Head of caudate nucleus (tissue), 42 donors: ENCODE measurements around the gene BCAS3.
A peak's percentile ranks its signal among the peaks of the same experiment; 100 is the strongest.

ENCODE experiments used
- DNase-seq, 42 donors: peaks; one replicate each; pipeline versions ENCODE4 v3.0.0 to v3.0.0-alpha.2; 2020 to 2021; ENCODE audit warnings: mixed read lengths in 7 of 42
- intact Hi-C: fragments of 100-400 bp; cut with DNase I; formaldehyde crosslinking; loops from one replicate; pipeline ENCODE4 v1.15.0; 2022

The BCAS3 gene

GRCh38 chr17:61413661-61414126 is 736.0 kb downstream of the BCAS3 start:
- intact Hi-C loops: loop anchor here (5.0 kb wide), 2 partner anchors 139 to 654 kb away; partner anchors contain the start of gene MED13
- peak in 6 of 42 donors; percentile 5 to 35 (median 18) for DNase-seq

GRCh38 chr17:61414141-61414935 is 736.7 kb downstream of the BCAS3 start:
- DNase-seq: peak in 13 of 42 donors; percentile 1 to 43 (median 14)
- intact Hi-C loops: loop anchor here (5.0 kb wide), 2 partner anchors 138 to 653 kb away; partner anchors contain the start of gene MED13

- DNase-seq: peak in 5 of 42 donors; percentile 5 to 38 (median 13)
- intact Hi-C loops: loop anchor here (5.0 kb wide), 2 partner anchors 137 to 652 kb away; partner anchors contain the start of gene MED13
These were observed 737.2 kb downstream of the BCAS3 start for GRCh38 chr17:61414936-61415251.

GRCh38 chr17:61415374-61416210 is 737.9 kb downstream of the BCAS3 start:
- intact Hi-C loops: no loop called here

GRCh38 chr17:61416211-61416539 is 738.5 kb downstream of the BCAS3 start:
- DNase-seq: peak in 2 of 42 donors; percentile 8 to 9
- intact Hi-C loops: no loop called here

More at GRCh38 chr17:61415374-61416210, 737.9 kb downstream of the BCAS3 start:
- DNase-seq: peak in 10 of 42 donors; percentile 2 to 35 (median 16)

GRCh38 chr17:61416540-61417363 is 739.1 kb downstream of the BCAS3 start:
- intact Hi-C loops: no loop called here

GRCh38 chr17:61418449-61418848 is 740.8 kb downstream of the BCAS3 start:
- intact Hi-C loops: no loop called here
- DNase-seq: peak in 1 of 42 donors; percentile 22

More at GRCh38 chr17:61416540-61417363, 739.1 kb downstream of the BCAS3 start:
- DNase-seq: peak; percentile 46 to 88 (median 76)

- intact Hi-C loops: no loop called here
- peak in 1 of 42 donors; percentile 24 for DNase-seq
These were observed 741.9 kb downstream of the BCAS3 start for GRCh38 chr17:61419496-61420046.

- peak in 1 of 42 donors; percentile 15 for DNase-seq
These were observed 742.4 kb downstream of the BCAS3 start for GRCh38 chr17:61420052-61420451.

GRCh38 chr17:61420745-61421398 is 743.2 kb downstream of the BCAS3 start:
- intact Hi-C loops: no loop called here
- DNase-seq: peak in 1 of 42 donors; percentile 6

More at GRCh38 chr17:61420052-61420451, 742.4 kb downstream of the BCAS3 start:
- intact Hi-C loops: no loop called here

- intact Hi-C loops: no loop called here
- DNase-seq: peak in 1 of 42 donors; percentile 5
These were observed 743.8 kb downstream of the BCAS3 start for GRCh38 chr17:61421460-61421859.

- peak in 1 of 42 donors; percentile 29 for DNase-seq
- intact Hi-C loops: no loop called here
These were observed 744.6 kb downstream of the BCAS3 start for GRCh38 chr17:61422116-61422799.

GRCh38 chr17:61422869-61423268 is 745.2 kb downstream of the BCAS3 start:
- no peak for DNase-seq
- intact Hi-C loops: no loop called here

- no peak for DNase-seq
- intact Hi-C loops: no loop called here
These were observed 746.5 kb downstream of the BCAS3 start for GRCh38 chr17:61423967-61424649.

- DNase-seq: no peak
- intact Hi-C loops: no loop called here
These were observed 748.2 kb downstream of the BCAS3 start for GRCh38 chr17:61425682-61426481.
